Hematopoietic multipotent progenitor cell treated with erythropoietin and hydrocortisone succinate and interleukin-3 and kit ligand, for 8 days (in vitro differentiated cells): ENCODE results near the gene SMIM29.
"Not testable (repeated sequence)": the region's sequence is repeated elsewhere in the genome, so short reads cannot be mapped to it uniquely, and the experiment has no call there.

Experiments used
- DNase-seq: peaks from one replicate; pipeline ENCODE4 v3.0.0-alpha.2; 2015

The SMIM29 gene

DNA sequence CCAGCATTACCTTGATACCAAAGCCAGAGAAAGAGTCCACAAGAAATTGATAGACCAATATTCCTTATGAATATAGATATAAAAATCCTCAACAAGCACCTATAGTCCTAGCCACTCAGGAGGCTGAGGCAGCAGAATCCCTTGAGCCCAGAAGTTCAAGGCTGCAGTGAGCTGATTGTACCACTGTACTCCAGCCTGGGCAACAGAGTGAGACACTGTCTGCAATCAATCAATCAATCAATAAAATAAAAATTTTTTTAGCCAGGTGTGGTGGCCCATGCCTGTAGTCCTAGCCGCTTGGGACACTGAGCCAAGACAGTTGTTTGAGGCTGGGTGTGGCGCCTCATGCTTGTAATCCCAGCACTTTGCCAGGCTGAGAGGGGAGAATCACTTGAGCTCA, 18.9 kb upstream of the SMIM29 start:
- DNase-seq: no peak

DNA sequence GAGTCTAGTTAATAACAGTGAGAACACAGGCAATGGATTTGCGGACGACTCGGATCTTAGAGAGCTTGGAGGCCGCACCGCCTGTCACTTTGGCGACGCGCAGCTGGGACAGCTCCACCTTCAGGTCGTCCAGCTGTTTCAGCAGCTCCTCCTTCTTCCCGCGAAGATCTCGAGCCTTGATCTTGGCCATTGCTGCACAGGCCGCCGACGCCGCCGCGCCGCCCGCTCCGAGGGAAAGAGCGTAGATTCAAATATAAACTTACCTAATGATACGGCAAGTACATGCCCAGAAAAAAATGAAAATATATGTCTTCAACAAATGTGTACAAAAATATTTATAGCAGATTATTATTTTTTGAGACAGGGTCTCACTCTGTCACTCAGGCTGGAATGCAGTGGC, 14.7 kb upstream of the SMIM29 start:
- not testable (repeated sequence) for DNase-seq

DNA sequence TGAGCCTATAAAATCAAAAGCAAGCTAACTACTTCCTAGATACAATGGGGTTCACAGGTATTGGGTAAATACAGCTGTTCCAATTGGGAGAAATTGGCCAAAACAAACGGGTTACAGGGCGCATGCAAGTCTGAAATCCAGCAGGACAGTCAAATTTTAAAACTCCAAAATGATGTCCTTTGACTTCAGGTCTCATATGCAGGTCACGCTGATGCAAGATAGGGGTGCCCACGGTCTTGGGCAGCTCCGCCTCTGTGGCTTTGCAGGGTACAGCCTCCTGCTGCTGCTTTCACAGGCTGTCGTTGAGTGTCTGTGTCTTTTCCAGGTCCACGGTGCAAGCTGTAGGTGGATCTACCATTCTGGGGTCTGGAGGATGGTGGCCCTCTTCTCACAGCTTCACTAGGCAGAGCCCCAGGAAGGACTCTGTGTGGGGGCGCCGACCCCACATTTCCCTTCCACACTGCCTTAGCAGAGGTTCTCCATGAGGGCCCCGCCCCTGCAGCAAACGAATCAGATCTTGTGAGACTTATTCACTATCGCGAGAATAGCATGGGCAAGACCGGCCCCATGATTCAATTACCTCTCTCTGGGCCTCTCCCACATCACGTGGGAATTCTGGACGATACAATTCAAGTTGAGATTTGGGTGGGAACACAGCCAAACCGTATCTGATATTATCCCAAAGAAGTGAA, 11.9 kb upstream of the SMIM29 start:
- no peak for DNase-seq

- DNase-seq: no peak
Observed at GRCh38 chr6:34259529-34260069, 10.8 kb upstream of the SMIM29 start.

DNA sequence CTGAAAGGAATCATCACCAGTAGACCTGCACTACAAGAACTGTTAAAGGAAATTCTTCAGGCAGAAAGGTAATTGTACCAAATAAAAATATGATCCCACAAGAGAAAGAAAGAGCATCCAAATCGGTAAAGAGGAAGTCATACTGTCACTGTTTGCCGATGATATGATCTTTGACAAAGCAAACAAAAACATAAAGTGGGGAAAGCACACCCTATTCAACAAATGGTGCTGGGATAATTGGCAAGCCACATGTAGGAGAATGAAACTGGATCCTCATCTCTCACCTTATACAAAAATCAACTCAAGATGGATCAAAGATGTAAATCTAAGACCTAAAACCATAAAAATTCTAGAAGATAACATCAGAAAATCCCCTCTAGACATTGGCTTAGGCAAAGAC, 3.6 kb upstream of the SMIM29 start:
- not testable (repeated sequence) for DNase-seq

GRCh38 chr6:34249469-34250261, 859 bp upstream of the SMIM29 start:
- DNase-seq: no peak

DNA sequence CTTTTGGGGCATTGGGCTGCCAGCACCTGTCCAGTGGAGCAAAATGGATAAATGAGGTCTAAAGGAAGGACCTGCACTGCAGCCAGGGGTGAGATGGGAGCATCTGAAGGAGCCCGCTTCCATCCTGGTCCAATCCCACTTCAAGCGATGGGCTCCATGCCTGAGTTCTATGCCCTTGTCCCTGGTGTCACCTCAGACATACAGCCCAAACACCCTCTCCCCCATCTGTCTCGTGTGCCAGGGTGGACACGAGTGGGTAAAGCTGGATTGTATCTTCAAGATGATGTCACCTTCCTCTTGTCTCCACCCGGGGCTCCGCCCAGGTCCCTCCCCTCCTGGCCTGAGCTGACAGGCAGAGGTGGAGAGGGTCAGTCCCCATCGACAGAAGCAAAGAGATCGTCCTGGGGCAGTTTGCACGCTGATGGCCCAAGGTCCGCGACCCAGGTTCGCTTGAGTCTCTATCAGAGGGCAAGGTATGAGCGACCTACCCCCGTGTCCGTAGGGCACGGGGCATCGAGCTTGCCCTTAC, 544 bp downstream of the SMIM29 start:
- DNase-seq: peak; percentile 51

DNA sequence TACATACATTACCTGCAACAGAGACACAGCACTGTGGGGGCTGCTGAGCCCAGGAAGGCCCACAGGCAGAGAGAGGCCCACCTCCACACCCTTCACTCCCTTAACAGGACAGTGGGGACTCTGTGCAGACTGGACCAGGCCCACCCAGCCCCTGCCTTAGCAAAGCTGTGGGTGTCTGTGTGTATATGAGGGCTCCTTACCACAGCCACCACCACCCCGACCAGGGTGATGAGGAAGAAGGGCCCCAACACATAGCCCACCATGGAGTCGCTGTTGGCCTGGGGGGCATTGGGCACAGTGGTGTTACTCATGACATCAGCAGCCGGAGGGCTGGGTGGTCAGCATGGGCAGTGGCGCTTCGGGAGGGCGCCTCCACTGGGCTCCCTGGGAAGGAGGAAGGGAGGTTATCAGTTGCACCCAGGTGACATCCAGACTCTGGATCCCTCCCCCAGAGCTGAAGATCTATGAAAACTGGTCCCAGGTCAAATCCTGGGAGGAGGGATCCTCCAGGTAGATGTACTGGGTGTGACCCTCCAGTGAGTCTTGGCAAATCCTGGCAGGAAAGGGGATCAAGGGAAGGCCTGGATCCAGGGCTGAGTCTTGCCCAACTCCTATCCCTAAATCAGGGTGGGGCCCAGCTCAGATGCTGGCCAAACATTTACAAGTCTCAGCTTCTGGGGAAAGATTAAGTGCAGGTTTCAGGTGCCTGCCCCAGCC, 1.2 kb downstream of the SMIM29 start:
- DNase-seq: no peak

GRCh38 chr6:34246563-34247391, 2.0 kb downstream of the SMIM29 start:
- DNase-seq: peak; percentile 58

DNA sequence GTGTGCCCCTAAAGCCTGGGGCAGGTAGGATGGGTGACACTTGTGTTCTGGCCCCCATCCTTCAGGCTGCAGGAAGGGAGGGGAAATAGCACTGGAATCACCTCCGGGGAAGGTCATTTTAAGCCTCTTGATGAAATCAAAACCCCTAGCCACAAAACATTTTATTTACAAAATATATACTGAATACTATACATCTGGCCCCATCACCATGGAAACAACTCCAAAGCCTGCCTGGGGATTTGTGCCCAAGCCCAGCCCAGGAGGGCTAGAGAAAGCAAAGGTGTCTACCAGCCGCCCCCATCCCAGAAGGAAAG, 2.6 kb downstream of the SMIM29 start:
- no peak for DNase-seq

DNA sequence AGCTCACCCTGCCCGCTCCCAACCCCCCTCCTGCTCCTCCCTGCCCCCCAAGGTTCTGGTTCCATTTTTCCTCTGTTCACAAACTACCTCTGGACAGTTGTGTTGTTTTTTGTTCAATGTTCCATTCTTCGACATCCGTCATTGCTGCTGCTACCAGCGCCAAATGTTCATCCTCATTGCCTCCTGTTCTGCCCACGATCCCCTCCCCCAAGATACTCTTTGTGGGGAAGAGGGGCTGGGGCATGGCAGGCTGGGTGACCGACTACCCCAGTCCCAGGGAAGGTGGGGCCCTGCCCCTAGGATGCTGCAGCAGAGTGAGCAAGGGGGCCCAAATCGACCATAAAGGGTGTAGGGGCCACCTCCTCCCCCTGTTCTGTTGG, 3.1 kb downstream of the SMIM29 start:
- DNase-seq: not testable (repeated sequence)

- not testable (repeated sequence) for DNase-seq
Observed at GRCh38 chr6:34245032-34245760, 3.6 kb downstream of the SMIM29 start.

- peak; percentile 84 for DNase-seq
Observed at GRCh38 chr6:34243901-34244884, 4.6 kb downstream of the SMIM29 start.

DNA sequence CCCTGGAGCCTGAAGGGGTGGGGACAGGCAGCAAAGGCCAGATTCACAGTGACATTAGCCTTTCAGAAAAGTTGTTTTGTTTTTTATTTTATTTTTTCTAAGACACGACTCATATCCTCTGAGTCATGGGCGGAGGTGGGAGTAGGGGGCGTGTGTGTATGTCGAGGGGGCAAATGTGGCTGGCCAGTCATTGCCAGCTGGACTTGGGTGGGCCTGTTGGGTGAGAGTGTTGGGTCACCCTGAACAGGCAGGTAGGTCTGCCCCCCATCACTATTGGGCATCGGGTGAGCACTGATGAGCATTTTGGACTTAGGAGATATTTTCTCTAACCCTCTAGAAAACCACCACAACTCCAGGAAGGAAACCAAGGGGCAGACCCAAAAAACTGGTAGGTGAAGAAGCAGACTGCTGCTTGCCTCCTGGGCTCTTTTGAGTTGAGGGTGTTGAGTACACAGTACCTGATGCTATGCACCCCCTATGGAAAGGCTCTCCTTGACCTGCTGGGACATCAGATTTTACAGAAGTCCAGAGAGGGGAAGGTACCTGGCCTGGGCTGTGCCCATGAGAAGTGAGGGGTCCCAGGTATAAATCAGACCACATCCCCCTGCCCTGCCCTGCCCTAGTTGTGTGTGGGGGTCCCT, 5.6 kb downstream of the SMIM29 start:
- no peak for DNase-seq

DNA sequence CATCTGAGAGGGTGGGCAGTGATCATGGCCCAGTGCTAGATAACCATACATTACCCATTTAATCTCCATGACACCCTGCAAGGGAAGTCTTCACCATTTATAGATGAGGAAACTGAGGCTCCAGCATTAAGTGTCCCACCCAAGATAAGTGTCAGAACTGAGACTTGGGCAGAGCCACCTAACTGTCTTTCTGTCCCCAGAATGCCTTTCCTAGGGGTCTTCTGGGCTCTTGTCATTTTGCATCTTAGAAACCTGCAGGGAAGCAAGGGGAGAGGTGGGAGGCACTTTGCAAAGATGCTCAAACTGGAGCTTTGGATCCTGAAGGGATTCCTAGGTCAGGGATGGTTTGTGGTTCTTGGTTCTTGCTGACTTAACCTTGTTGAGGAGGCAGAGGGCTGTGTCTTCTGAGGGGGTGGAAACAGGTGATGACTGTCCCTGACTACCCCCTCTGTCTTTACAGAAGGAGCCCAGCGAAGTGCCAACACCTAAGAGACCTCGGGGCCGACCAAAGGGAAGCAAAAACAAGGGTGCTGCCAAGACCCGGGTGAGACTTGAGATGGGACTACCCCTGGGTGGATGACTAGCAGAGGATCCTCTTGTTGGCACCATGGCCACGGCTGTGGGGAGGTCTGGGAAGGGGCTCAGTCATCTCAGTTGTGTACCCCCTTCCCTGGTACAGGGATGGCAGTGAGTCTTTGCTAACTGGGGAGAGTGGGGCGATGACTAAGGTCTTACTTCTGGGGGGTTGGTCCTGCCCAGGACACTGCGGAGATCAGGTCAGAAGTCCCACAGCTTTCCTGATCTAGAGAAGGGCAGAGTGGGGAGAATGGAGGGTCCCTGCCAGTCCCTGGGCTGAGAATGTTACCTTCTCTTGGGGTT, 6.3 kb downstream of the SMIM29 start:
- DNase-seq: no peak

GRCh38 chr6:34241351-34242215, 7.2 kb downstream of the SMIM29 start:
- DNase-seq: no peak

GRCh38 chr6:34240329-34241248, 8.2 kb downstream of the SMIM29 start:
- DNase-seq: no peak
